ENCODE results near the gene ROBO1. TPM values are rescaled to one million over a fixed set of nuclear protein-coding genes. Genes with fewer than 3 reads are reported as not detected.

Gene ROBO1
- total and polyA plus RNA-seq, 2 of the 13 experiments (the other 11 are each of a cell fraction or from before 2014, with no cell fraction given) = 52.2 to 71.0 TPM

DNA sequence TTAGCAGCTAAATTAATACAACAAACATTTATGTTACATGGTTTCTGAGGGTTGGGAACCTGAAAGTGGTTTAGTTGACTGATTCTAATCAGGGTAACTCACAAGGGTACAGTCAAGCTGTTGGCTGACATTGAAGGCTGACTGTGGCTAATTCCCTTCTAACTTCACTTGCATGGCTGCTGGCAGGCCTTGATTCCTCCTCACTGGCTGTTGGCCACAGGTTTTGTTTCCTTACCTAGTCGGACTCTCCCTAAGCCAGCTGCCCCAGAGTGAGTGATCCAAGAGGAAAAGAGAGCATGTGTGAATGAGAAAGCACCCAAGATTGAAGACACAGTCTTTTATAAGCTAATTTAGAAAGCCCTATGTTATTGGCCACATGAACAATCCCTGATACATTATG, 700.1 kb downstream of the ROBO1 start:
- H3K4me1 ChIP-seq (ENCODE audit: insufficient read depth, low read length) = no peaks in the 10 kb centered on the region
- no peak for DNase-seq (ENCODE audit: low spot score)
- no peak for TF ChIP-seq FOXM1 (CRISPR knock-in tag; IDR thresholded peaks at IDR 0.05)
- no peak for TF ChIP-seq CEBPB (IDR thresholded peaks at IDR 0.05; ENCODE audit: borderline replicate concordance, low read depth, low read length)
- no peak for TF ChIP-seq ZNF24 (IDR thresholded peaks at IDR 0.05)
- no peak for TF ChIP-seq ZNF350 (CRISPR knock-in tag; IDR thresholded peaks at IDR 0.05; ENCODE audit: borderline replicate concordance, low read depth)
- TF ChIP-seq CENPX (CRISPR knock-in tag; IDR thresholded peaks at IDR 0.05) = no peak
- TF ChIP-seq, protein P1, sequence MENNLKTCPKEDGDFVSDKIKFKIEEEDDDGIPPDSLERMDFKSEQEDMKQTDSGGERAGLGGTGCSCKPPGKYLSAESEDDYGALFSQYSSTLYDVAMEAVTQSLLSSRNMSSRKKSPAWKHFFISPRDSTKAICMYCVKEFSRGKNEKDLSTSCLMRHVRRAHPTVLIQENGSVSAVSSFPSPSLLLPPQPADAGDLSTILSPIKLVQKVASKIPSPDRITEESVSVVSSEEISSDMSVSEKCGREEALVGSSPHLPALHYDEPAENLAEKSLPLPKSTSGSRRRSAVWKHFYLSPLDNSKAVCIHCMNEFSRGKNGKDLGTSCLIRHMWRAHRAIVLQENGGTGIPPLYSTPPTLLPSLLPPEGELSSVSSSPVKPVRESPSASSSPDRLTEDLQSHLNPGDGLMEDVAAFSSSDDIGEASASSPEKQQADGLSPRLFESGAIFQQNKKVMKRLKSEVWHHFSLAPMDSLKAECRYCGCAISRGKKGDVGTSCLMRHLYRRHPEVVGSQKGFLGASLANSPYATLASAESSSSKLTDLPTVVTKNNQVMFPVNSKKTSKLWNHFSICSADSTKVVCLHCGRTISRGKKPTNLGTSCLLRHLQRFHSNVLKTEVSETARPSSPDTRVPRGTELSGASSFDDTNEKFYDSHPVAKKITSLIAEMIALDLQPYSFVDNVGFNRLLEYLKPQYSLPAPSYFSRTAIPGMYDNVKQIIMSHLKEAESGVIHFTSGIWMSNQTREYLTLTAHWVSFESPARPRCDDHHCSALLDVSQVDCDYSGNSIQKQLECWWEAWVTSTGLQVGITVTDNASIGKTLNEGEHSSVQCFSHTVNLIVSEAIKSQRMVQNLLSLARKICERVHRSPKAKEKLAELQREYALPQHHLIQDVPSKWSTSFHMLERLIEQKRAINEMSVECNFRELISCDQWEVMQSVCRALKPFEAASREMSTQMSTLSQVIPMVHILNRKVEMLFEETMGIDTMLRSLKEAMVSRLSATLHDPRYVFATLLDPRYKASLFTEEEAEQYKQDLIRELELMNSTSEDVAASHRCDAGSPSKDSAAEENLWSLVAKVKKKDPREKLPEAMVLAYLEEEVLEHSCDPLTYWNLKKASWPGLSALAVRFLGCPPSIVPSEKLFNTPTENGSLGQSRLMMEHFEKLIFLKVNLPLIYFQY (CRISPR knock-in tag; IDR thresholded peaks at IDR 0.05; ENCODE audit: borderline replicate concordance) = no peak
- TF ChIP-seq JARID2 (CRISPR knock-in tag; IDR thresholded peaks at IDR 0.05; ENCODE audit: insufficient replicate concordance) = no peak
- TF ChIP-seq ZNF577 (CRISPR knock-in tag; IDR thresholded peaks at IDR 0.05; ENCODE audit: borderline replicate concordance, low read depth) = no peak
- H3K9me3 ChIP-seq (ENCODE audit: low read length) = no peaks in the 10 kb centered on the region
- no peaks in the 10 kb centered on the region for H3K79me2 ChIP-seq (ENCODE audit: insufficient read depth, low read length)
- BruUV-seq (replicated peaks) = no TSS peak
- H3K27me3 ChIP-seq (ENCODE audit: control insufficient read depth in 1 of 2, insufficient read depth in 2 of 2, low read length in 2 of 2) = no peaks in the 10 kb centered on the region
- no peaks in the 10 kb centered on the region for H4K20me1 ChIP-seq (ENCODE audit: insufficient read depth, low read length)
- no peak for ATAC-seq
- H3K4me2 ChIP-seq (ENCODE audit: low read depth, low read length) = no peak overlapping the region
- in situ Hi-C loops (cut with HindIII; ENCODE audit: extremely low pct_ligation_motif_present, low pct_unique_long_range_greater_than_20kb) = no loop called here
- H3K9ac ChIP-seq (ENCODE audit: insufficient read depth, low read depth, low read length) = no peak overlapping the region
- H2AFZ ChIP-seq (ENCODE audit: low read length) = no peak overlapping the region
- POLR2A ChIA-PET = no interaction called here
- intact Hi-C loops (cut with micrococcal nuclease; ENCODE audit: unreplicated experiment) = no loop called here
- no peak for FAIRE-seq
- no peaks in the 10 kb centered on the region for H3K36me3 ChIP-seq (replicated peaks in 1 of 2; ENCODE audit: control insufficient read depth in 1 of 2, insufficient read depth in 2 of 2, low read length in 2 of 2)
- no peak overlapping the region for H3K27ac ChIP-seq (ENCODE audit: extremely low read length, insufficient read depth, low read length)
- CTCF ChIA-PET (ENCODE audit: low intra/inter-chr PET ratio, low total read pairs) = no interaction called here
- 0% methylated on average over 1 of the region's 1 CpG for WGBS (ENCODE audit: low lambda C conversion rate)
- H3K4me3 ChIP-seq (replicated peaks in 1 of 3; ENCODE audit: insufficient read depth in 1 of 3, low read depth in 2 of 3, low read length in 3 of 3) = no peak overlapping the region
